AG10803 (cell line): ENCODE results near the gene SMIM23.

Source experiments
- DNase-seq: peaks from one replicate; pipeline ENCODE4 v3.0.0; 2010; ENCODE audit warnings: low read depth
- H3K4me3 ChIP-seq: 2 replicates; pipeline ENCODE4 v1.5.1; 2011; ENCODE audit warnings: mild to moderate bottlenecking, low read length, control low read depth
- TF ChIP-seq, protein P1 (sequence below): conservative IDR thresholded peaks from 2 replicates; pipeline ENCODE4 v1.5.1; 2011; ENCODE audit warnings: mild to moderate bottlenecking, low read length, control low read depth, inconsistent platforms

Gene SMIM23

GRCh38 chr5:171837522-171837921 is 51.9 kb downstream of the SMIM23 start:
- no peak for DNase-seq
- TF ChIP-seq, protein P1, sequence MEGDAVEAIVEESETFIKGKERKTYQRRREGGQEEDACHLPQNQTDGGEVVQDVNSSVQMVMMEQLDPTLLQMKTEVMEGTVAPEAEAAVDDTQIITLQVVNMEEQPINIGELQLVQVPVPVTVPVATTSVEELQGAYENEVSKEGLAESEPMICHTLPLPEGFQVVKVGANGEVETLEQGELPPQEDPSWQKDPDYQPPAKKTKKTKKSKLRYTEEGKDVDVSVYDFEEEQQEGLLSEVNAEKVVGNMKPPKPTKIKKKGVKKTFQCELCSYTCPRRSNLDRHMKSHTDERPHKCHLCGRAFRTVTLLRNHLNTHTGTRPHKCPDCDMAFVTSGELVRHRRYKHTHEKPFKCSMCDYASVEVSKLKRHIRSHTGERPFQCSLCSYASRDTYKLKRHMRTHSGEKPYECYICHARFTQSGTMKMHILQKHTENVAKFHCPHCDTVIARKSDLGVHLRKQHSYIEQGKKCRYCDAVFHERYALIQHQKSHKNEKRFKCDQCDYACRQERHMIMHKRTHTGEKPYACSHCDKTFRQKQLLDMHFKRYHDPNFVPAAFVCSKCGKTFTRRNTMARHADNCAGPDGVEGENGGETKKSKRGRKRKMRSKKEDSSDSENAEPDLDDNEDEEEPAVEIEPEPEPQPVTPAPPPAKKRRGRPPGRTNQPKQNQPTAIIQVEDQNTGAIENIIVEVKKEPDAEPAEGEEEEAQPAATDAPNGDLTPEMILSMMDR = no peak

DNA sequence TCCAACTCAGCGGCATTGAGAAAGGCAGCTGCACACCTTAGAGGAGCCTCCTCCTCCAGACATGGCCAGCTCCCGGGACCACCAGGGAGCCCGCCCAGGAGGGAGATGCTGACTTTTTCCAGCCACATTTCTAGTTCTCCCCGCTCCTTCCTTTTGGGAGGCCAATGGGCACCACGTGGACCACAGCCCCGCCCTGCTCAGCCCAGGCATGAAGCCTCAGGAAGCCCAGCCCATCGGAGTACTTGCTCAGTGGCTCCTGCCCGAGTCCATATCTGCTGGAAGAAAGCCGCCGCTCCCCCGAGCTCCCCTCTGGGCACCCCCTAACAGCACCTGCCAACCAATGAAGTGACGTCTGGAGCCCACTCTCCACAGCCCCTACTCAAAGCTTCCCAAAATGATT is 52.4 kb downstream of the SMIM23 start:
- no peak for DNase-seq
- H3K4me3 ChIP-seq = no peak overlapping the region
- TF ChIP-seq, protein P1 = no peak

More at GRCh38 chr5:171837522-171837921, 51.9 kb downstream of the SMIM23 start:
- H3K4me3 ChIP-seq = no peak overlapping the region

- no peak for DNase-seq
- no peak overlapping the region for H3K4me3 ChIP-seq
- TF ChIP-seq, protein P1 = no peak
Measured at GRCh38 chr5:171839112-171839511, 53.5 kb downstream of the SMIM23 start.

- DNase-seq = no peak
- TF ChIP-seq, protein P1 = no peak
Measured at GRCh38 chr5:171840066-171840465, 54.4 kb downstream of the SMIM23 start.

More at GRCh38 chr5:171840066-171840465, 54.4 kb downstream of the SMIM23 start:
- no peak overlapping the region for H3K4me3 ChIP-seq
